HCT116 (cell line): Measurements from ENCODE around the gene GNG12. TPM values are rescaled to one million over a fixed set of nuclear protein-coding genes. Genes with fewer than 3 reads are reported as not detected.

ENCODE experiments used
- ATAC-seq: fragments of 200-7000 bp; cut with Tn5 transposase; 2 replicates; pipeline ENCODE4 v1.9.1; 2020; ENCODE audit warnings: mild to moderate bottlenecking, moderate library complexity
- BruUV-seq: library from RNA; stranded (reverse); fragments of 400-500 nt; replicated peaks from 2 replicates; lab custom pipeline; 2021; lab: Mats Ljungman, UMichigan
- CTCF ChIA-PET: fragments of 300-600 bp; sonication (Branson Sonifier 250); formaldehyde crosslinking; loops from one replicate; lab custom pipeline; 2021; ENCODE audit warnings: antibody characterized with exemption; lab: Charles Lee
- POLR2A ChIA-PET: fragments of 300-600, 350-600 bp; sonication (Branson Sonifier 250); formaldehyde crosslinking; loops from one replicate; lab custom pipeline; 2021; ENCODE audit warnings: antibody characterized with exemption; lab: Charles Lee
- RAD21 ChIA-PET, 2 experiments: fragments of 300-600 bp; sonication (Branson Sonifier 250); formaldehyde crosslinking; loops; one replicate each; lab custom pipeline; 2023; ENCODE audit warnings: low total read pairs in 2 of 2; ENCODE audit not compliant: uncharacterized antibody in 2 of 2, unreplicated experiment in 2 of 2, low non-redundant PET in 1 of 2; lab: Charles Lee
- DNase-seq: peaks from one replicate; pipeline ENCODE4 v3.0.0-alpha.2; 2010; ENCODE audit warnings: low read depth, low spot score
- H2AFZ ChIP-seq: fragments of 200-600 bp; shearing (Covaris generic), sonication (generic); 2 replicates; pipeline ENCODE4 v1.6.1; 2017; ENCODE audit warnings: low read depth, mixed run types, mixed read lengths, antibody characterized with exemption, low read length; ENCODE audit not compliant: poor library complexity, severe bottlenecking
- H3K27ac ChIP-seq: 2 replicates; pipeline ENCODE4 v1.5.1; 2012; ENCODE audit warnings: low read depth, low read length
- H3K27me3 ChIP-seq: fragments of 200-600 bp; sonication (generic); 2 replicates; pipeline ENCODE4 v1.6.1; 2016; ENCODE audit warnings: mixed run types, low read length, mixed read lengths; ENCODE audit not compliant: insufficient read depth
- H3K36me3 ChIP-seq, 2 experiments: fragments of 200-500 bp in 1 of 2; fragments of 200-600 bp in 1 of 2; sonication (Bioruptor generic) in 1 of 2; sonication (generic) in 1 of 2; 2 replicates each; pipeline versions ENCODE4 v1.5.1 to v1.6.1; 2014 to 2016; ENCODE audit warnings: low read length in 2 of 2, inconsistent platforms in 1 of 2, mixed read lengths in 1 of 2, mixed run types in 1 of 2; ENCODE audit not compliant: insufficient read depth in 2 of 2, control insufficient read depth in 1 of 2
- H3K4me1 ChIP-seq, 2 experiments: fragments of 200-600 bp in 1 of 2; sonication (generic) in 1 of 2; 2 replicates each; pipeline versions ENCODE4 v1.5.1 to v1.6.1; 2012 to 2017; ENCODE audit warnings: low read length in 2 of 2, inconsistent platforms in 1 of 2, mild to moderate bottlenecking in 1 of 2, mixed read lengths in 1 of 2, mixed run types in 1 of 2, moderate library complexity in 1 of 2; ENCODE audit not compliant: insufficient read depth in 2 of 2, control insufficient read depth in 1 of 2
- H3K4me2 ChIP-seq: fragments of 200-600 bp; sonication (generic); 2 replicates; pipeline ENCODE4 v1.6.1; 2017; ENCODE audit warnings: mixed run types, low read length, mixed read lengths
- H3K4me3 ChIP-seq, 2 experiments: fragments of 200-600 bp in 1 of 2; sonication (generic) in 1 of 2; replicated peaks in 1 of 2; 2 replicates each; pipeline ENCODE4 v1.5.1; 2011 to 2016; ENCODE audit warnings: low read length in 2 of 2, control low read depth in 1 of 2, low read depth in 1 of 2, mild to moderate bottlenecking in 1 of 2, mixed read lengths in 1 of 2, mixed run types in 1 of 2
- H3K79me2 ChIP-seq: fragments of 200-600 bp; sonication (generic); 2 replicates; pipeline ENCODE4 v1.6.1; 2017; ENCODE audit warnings: mild to moderate bottlenecking, mixed run types, low read length, moderate library complexity, mixed read lengths; ENCODE audit not compliant: insufficient read depth
- H3K9ac ChIP-seq: fragments of 200-600 bp; sonication (generic); 2 replicates; pipeline ENCODE4 v1.6.1; 2016; ENCODE audit warnings: low read length, mixed read lengths
- H3K9me2 ChIP-seq: fragments of 200-600 bp; sonication (generic), shearing (Covaris generic); 2 replicates; pipeline ENCODE4 v1.6.1; 2017; ENCODE audit warnings: mixed run types, mild to moderate bottlenecking, moderate library complexity; ENCODE audit not compliant: insufficient read depth
- H3K9me3 ChIP-seq, 2 experiments: fragments of 200-500 bp in 1 of 2; fragments of 200-600 bp in 1 of 2; sonication (Bioruptor generic) in 1 of 2; sonication (generic) in 1 of 2; 2 replicates each; pipeline ENCODE4 v1.6.1; 2014 to 2017; ENCODE audit warnings: low read length in 2 of 2, mixed read lengths in 2 of 2, inconsistent platforms in 1 of 2, low read depth in 1 of 2, mild to moderate bottlenecking in 1 of 2, mixed run types in 1 of 2, moderate library complexity in 1 of 2; ENCODE audit not compliant: control insufficient read depth in 1 of 2, insufficient read depth in 1 of 2
- H4K20me1 ChIP-seq: fragments of 200-600 bp; sonication (generic), shearing (Covaris generic); 2 replicates; pipeline ENCODE4 v1.6.1; 2017; ENCODE audit warnings: mixed run types, mild to moderate bottlenecking, moderate library complexity; ENCODE audit not compliant: insufficient read depth
- CBX3 ChIP-seq: IDR thresholded peaks from 2 replicates; pipeline ENCODE4 v1.6.1; 2012; ENCODE audit warnings: low read depth
- ELF1 ChIP-seq: IDR thresholded peaks from 2 replicates; pipeline ENCODE4 v1.6.1; 2012; ENCODE audit warnings: low read depth, borderline replicate concordance
- EZH2phosphoT487 ChIP-seq: fragments of 200-600 bp; IDR thresholded peaks from 2 replicates; pipeline ENCODE4 v1.6.1; 2018; ENCODE audit warnings: antibody characterized with exemption, borderline replicate concordance
- FOSL1 ChIP-seq: IDR thresholded peaks from 2 replicates; pipeline ENCODE4 v1.6.1; 2012; ENCODE audit warnings: low read depth
- JUND ChIP-seq: IDR thresholded peaks from 2 replicates; pipeline ENCODE4 v1.6.1; 2012
- POLR2AphosphoS5 ChIP-seq: IDR thresholded peaks from 2 replicates; pipeline ENCODE4 v1.6.1; 2011; ENCODE audit warnings: mild to moderate bottlenecking, low read depth, low read length, moderate library complexity
- RAD21 ChIP-seq: IDR thresholded peaks from 2 replicates; pipeline ENCODE4 v1.6.1; 2012; ENCODE audit warnings: low read depth, mild to moderate bottlenecking
- SRF ChIP-seq: IDR thresholded peaks from 2 replicates; pipeline ENCODE4 v1.6.1; 2012; ENCODE audit warnings: low read depth
- YY1 ChIP-seq: IDR thresholded peaks from 2 replicates; pipeline ENCODE4 v1.6.1; 2011; ENCODE audit warnings: low read length, low read depth, moderate library complexity, mild to moderate bottlenecking; ENCODE audit not compliant: insufficient replicate concordance; ENCODE audit errors: extremely low read depth
- ZFX ChIP-seq: fragments of 450-650 bp; IDR thresholded peaks from 2 replicates; pipeline ENCODE4 v1.6.1; 2017
- intact Hi-C: fragments of 100-400 bp; cut with micrococcal nuclease; formaldehyde crosslinking; loops from 2 replicates; pipeline ENCODE4 v1.10.0; 2022
- total RNA-seq: library from RNA; stranded (reverse); gene quantifications from one replicate; pipeline ENCODE4 v1.2.1, GENCODE V29; 2021; ENCODE audit not compliant: unreplicated experiment
- TF ChIP-seq, protein P1 (sequence below), 3 experiments: fragments of 200-600 bp in 1 of 3; sonication (generic) in 1 of 3; IDR thresholded peaks in 2 of 3; conservative IDR thresholded peaks in 1 of 3; 2 replicates each; pipeline ENCODE4 v1.5.1; 2012 to 2017; ENCODE audit warnings: low read depth in 2 of 3, low read length in 2 of 3, antibody characterized with exemption in 1 of 3, borderline replicate concordance in 1 of 3, control low read depth in 1 of 3, mild to moderate bottlenecking in 1 of 3, mixed read lengths in 1 of 3, mixed run types in 1 of 3, moderate library complexity in 1 of 3; ENCODE audit not compliant: insufficient read depth in 1 of 3
- TF ChIP-seq, protein P2 (sequence below): IDR thresholded peaks from 2 replicates; pipeline ENCODE4 v1.6.1; 2012

Gene GNG12
- total RNA-seq, 1 experiment from 2014 or later = 49.6 TPM

DNA sequence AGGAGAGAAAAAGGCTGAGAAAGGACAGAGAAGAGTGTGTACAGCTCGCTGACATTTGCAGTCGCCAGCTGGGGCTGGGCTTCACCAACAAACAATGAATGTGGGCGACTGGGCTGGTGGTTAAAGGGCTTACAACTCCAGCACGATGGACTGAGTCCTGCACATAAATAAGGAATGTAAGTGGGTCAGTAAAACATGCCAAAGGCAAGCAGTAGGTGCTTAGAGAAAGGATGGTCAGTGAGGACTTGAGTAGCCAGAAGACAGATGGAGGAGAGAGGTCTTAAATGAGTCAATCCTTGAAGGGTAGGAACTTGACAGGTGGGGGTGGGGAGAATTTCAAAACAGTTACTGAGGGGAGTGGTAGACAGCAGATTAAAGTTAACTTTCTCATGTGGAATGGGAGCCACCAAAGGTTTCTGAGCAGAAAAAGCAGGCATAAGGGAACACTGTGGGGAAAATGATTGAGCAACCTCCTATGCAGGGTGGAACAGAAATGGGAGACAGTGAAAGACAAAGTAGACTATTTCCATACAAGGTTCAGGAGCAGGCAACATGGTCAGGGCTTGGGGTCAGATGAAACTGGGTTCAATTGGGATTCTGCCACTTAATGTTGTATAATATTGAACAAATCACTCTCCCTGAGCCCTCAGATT is 110.8 kb downstream of the GNG12 start:
- Histone ChIP-seq H3K9me2 (no peaks in the 10 kb centered on the region), H3K4me2 (no peak overlapping the region), H4K20me1 (no peaks in the 10 kb centered on the region), H3K4me1 (peaks cover 38 to 73% of the 10 kb centered on the region in 2 experiments), H3K27ac (no peak overlapping the region), H2AFZ (no peak overlapping the region), H3K9me3 (no peaks in the 10 kb centered on the region), H3K79me2 (no peaks in the 10 kb centered on the region), H3K27me3 (no peaks in the 10 kb centered on the region), H3K4me3 (no peak overlapping the region), H3K9ac (no peak overlapping the region), H3K36me3 (no peaks in the 10 kb centered on the region)
- ChIA-PET POLR2A (no interaction called here), RAD21 (no interaction called here), CTCF (no interaction called here)
- TF ChIP-seq, protein P1, sequence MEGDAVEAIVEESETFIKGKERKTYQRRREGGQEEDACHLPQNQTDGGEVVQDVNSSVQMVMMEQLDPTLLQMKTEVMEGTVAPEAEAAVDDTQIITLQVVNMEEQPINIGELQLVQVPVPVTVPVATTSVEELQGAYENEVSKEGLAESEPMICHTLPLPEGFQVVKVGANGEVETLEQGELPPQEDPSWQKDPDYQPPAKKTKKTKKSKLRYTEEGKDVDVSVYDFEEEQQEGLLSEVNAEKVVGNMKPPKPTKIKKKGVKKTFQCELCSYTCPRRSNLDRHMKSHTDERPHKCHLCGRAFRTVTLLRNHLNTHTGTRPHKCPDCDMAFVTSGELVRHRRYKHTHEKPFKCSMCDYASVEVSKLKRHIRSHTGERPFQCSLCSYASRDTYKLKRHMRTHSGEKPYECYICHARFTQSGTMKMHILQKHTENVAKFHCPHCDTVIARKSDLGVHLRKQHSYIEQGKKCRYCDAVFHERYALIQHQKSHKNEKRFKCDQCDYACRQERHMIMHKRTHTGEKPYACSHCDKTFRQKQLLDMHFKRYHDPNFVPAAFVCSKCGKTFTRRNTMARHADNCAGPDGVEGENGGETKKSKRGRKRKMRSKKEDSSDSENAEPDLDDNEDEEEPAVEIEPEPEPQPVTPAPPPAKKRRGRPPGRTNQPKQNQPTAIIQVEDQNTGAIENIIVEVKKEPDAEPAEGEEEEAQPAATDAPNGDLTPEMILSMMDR (IDR thresholded peaks at IDR 0.05 in 2 of 3, conservative IDR thresholded peaks at IDR 0.05 in 1 of 3; ENCODE audit: borderline replicate concordance in 1 of 3, insufficient read depth in 1 of 3, low read depth in 2 of 3, low read length in 2 of 3) = no peak
- no peak for TF ChIP-seq CBX3
- no peak for TF ChIP-seq ELF1
- ATAC-seq (no peak), DNase-seq (no peak)
- BruUV-seq = no TSS peak
- intact Hi-C loops = no loop called here

DNA sequence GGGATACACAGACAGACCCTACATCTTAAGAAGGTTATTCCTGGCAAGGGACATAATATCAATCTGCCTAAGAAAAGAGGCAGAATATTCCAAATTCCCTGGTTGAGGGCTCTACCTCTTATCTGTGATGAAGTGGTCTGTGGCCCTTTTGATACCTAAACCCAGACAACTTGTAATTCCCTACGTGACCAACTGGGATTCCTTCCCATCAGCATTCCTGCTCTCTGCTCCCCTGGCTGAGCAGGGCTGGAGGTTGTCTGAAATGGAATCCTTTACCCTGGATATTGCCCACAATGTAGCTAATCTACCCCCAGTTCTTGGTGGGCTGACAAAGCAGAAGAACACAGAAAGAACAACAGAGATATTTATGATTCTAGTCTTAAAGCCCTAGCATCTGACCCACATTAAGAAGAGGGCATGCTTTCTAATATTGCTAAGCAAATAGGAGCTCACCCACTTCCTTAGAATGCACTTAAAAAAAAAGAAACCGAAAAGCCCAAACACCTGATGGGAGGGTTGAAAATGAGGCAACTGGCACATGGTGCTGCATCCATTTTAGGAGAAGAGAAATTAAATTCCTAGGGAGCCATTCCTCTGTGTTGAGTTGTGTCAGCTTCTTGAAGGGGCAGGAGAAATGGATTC is 111.5 kb downstream of the GNG12 start:
- ATAC-seq (no peak), DNase-seq (no peak)
- H2AFZ ChIP-seq = no peak overlapping the region
- no peak overlapping the region for H3K27ac ChIP-seq
- no peak for TF ChIP-seq FOSL1
- TF ChIP-seq EZH2phosphoT487 = no peak
- TF ChIP-seq POLR2AphosphoS5 = no peak
- no peak for TF ChIP-seq JUND
- TF ChIP-seq, protein P2, sequence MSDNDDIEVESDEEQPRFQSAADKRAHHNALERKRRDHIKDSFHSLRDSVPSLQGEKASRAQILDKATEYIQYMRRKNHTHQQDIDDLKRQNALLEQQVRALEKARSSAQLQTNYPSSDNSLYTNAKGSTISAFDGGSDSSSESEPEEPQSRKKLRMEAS = no peak
- TF ChIP-seq YY1 = no peak
- TF ChIP-seq CBX3 = no peak
- TF ChIP-seq ELF1 = no peak
- TF ChIP-seq SRF = no peak
- no peak for TF ChIP-seq RAD21
- TF ChIP-seq ZFX = no peak
- no peak overlapping the region for H3K4me3 ChIP-seq
- H3K36me3 ChIP-seq = no peaks in the 10 kb centered on the region
- H3K4me2 ChIP-seq = no peak overlapping the region
- H3K4me1 ChIP-seq = peaks cover 44 to 78% of the 10 kb centered on the region in 2 experiments
- H3K9ac ChIP-seq = no peak overlapping the region
- H3K9me2 ChIP-seq = no peaks in the 10 kb centered on the region
- CTCF ChIA-PET = no interaction called here
- POLR2A ChIA-PET = no interaction called here
- RAD21 ChIA-PET = no interaction called here
- H3K9me3 ChIP-seq = no peaks in the 10 kb centered on the region
- intact Hi-C loops = no loop called here
- BruUV-seq = no TSS peak
- no peaks in the 10 kb centered on the region for H4K20me1 ChIP-seq
- H3K79me2 ChIP-seq = no peaks in the 10 kb centered on the region
- no peaks in the 10 kb centered on the region for H3K27me3 ChIP-seq
